Measurements from ENCODE around the gene SND1.
"Not testable (repeated sequence)": the region's sequence is repeated elsewhere in the genome, so short reads cannot be mapped to it uniquely, and the experiment has no call there.

SND1 gene

GRCh38 chr7:127901895-127902703, 250.1 kb downstream of the SND1 start:
- no peak for DNase-seq (ENCODE audit: low read depth in 2 of 3, low spot score in 2 of 3)

- not testable (repeated sequence) for DNase-seq (ENCODE audit: low read depth in 2 of 3, low spot score in 2 of 3)
Observed at GRCh38 chr7:127902753-127903152, 250.8 kb downstream of the SND1 start.

- no peak for DNase-seq (ENCODE audit: low read depth in 2 of 3, low spot score in 2 of 3)
Observed at GRCh38 chr7:127903892-127904669, 252.1 kb downstream of the SND1 start.

DNA sequence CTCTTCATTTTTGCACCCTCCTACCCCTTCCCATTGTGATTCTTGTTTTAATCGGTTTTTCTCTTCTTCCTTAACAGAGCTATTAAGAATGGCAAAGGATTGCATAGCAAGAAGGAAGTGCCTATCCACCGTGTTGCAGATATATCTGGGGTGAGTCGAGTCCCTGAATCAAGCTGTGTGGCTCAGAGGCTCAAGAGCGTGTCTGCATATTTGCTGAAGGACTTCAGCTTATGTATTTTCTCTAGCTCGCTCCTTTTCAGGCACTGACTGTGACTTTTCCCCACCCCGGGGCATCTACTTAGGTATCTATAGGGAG, 252.6 kb downstream of the SND1 start:
- no peak for DNase-seq (ENCODE audit: low read depth in 2 of 3, low spot score in 2 of 3)

DNA sequence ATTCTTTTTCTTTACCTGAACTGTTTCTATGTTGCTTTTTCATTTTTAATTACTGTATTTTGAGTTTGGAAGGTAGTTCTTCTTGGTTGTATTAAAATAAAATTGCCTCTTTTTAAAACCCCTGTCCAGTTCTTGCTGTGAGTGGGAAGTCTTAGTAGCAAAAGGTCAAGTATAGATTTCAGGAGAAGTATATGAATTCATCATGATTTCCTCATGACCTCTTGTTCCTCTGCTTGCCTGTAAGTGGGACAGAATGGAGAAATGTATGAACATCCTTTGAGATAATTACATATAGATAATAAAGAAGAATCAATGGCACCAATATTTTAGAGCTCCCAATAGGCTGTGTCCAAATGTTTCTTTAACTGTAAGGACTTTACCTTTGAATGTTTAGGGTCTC, 253.0 kb downstream of the SND1 start:
- no peak for DNase-seq (ENCODE audit: low read depth in 2 of 3, low spot score in 2 of 3)

GRCh38 chr7:127905491-127906330, 253.7 kb downstream of the SND1 start:
- DNase-seq (ENCODE audit: low read depth in 2 of 3, low spot score in 2 of 3), result no peak

DNA sequence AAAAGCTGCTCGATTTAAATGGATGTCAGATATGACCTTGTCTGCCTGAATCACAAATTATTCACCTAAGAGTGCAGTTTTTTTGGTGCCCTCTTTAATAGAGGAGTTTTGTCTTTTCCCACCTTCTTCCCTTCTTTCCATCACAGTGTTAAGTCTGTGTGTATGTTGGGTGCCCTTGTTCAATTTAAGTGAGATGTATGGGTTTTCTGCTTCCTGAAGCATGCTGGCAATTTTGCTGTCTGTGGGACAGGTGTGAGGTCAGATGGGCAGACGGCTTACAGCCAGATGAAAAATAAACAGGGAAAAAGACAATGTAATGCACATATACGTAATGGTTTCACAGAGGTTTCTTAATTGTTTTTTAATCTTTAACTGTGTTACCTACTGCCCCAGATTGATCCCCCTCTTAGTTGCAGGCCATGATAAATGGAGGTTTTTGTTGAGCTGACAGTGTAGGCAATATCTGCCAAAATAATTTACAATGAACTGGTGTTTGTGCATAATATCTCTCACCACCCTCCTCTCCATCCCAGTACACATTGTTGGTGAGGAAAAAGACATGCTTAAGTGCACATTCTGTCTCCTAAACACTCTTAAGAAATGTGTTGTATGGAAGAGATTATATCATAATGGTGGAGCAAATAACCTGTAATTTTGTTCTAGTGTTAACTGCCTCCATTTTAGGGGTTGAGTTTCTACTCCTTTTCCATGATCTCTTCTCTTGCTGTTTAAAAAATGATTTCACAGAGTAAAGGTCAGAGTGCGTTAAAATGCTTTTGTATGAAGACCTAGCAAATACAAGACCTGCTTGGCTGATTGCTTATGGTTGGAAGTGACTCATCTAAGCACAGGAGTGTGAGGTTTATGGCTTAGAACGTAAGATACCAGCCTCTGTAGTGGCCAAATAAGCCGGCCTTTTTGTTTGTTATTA, 255.4 kb downstream of the SND1 start:
- DNase-seq (ENCODE audit: low read depth in 2 of 3, low spot score in 2 of 3), result no peak

- no peak for DNase-seq (ENCODE audit: low read depth in 2 of 3, low spot score in 2 of 3)
Observed at GRCh38 chr7:127908430-127909258, 256.6 kb downstream of the SND1 start.

DNA sequence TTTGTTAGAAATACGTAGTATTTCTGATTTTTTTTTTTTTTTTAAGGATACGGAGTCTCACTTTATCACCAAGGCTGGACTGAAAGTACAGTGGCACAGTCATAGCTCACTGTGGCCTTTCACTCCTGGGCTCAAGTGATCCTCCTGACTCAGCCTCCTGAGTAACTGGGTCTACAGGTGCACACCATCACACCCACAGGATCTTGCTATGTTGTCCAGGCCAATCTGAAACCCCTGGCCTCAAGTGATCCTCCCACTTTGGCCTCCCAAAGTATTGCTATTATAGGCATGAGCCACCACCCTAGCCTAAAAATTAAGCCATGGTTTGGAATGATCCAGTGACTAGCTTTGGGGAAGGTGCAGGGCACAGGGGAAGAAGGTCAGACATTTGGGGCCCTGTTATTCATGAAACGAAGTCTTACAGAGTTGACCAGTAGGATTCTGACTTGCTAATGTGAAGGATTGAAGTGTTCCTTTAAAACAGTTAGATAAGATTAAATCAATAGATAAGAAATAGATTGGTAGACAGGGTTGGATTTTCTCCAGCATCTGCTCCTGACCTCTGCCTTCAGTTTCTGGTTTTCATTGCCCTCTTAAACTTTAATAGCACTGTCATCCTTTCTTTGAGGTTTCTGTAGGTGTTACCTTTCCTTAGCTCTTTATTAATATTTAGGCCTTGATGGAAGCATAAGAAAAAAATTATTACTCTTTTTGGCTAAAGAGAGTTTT, 257.6 kb downstream of the SND1 start:
- no peak for DNase-seq (ENCODE audit: low read depth in 2 of 3, low spot score in 2 of 3)

DNA sequence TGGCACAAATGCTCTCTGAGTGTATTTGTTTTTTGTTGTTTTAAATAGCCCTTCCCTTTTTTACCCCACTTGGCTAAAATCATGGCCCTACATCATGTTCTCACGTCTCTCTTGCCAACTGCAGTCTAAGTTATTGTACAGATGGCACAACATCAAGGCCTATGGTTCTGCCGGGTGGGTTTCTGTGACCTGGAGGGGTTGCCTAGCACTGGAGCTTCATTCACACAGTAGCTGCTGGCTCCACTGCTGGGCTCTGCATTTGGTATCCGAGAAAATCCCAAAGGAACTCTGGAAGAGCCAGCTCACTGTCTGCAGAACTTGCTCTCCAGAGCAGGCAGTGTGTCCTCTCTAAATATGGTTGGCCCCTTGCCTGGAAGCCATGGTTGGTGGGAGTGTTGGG, 258.7 kb downstream of the SND1 start:
- no peak for DNase-seq (ENCODE audit: low read depth in 2 of 3, low spot score in 2 of 3)

- no peak for DNase-seq (ENCODE audit: low read depth in 2 of 3, low spot score in 2 of 3)
Observed at GRCh38 chr7:127911968-127912511, 260.0 kb downstream of the SND1 start.

- no peak for DNase-seq (ENCODE audit: low read depth in 2 of 3, low spot score in 2 of 3)
Observed at GRCh38 chr7:127912901-127913300, 260.9 kb downstream of the SND1 start.

GRCh38 chr7:127913686-127914085, 261.7 kb downstream of the SND1 start:
- DNase-seq (ENCODE audit: low read depth in 2 of 3, low spot score in 2 of 3), result no peak

DNA sequence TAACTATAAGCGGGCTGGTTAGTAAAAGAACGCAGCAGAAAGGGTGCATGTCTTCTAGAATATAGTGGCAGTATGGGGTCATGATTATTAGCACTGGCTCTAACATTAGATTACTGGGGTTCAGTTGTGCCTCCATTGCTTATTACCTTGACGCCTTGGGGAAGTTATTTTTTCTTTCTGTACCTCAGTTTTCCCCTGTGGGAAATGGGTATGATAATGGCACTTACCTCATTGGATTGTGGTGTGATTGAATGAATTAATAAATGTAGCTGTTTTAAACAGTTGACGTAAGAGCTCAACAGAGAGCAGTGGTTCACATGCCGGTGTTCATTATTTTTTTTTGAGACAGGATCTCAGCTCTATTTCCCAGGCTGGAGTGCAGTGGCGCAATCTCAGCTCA, 262.7 kb downstream of the SND1 start:
- DNase-seq (ENCODE audit: low read depth in 2 of 3, low spot score in 2 of 3), result no peak

DNA sequence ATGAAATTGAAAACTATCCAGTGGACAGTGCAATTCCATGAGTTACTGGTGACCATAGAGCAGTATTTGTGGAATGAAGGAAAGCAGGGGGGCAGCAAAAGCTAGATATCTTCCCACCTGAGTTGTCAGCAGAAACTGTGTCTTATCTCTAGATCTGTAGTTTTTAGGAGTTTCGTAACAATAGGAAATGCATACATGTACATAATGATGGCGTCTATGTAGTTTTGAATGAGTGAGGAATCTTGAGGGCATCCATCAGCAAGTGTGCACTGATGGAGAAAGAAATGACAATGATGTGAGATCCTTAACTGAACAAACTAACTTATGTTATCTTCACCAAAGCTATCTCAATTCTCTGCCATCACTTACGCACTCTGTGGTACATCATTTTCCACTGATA, 264.7 kb downstream of the SND1 start:
- no peak for DNase-seq (ENCODE audit: low read depth in 2 of 3, low spot score in 2 of 3)

- DNase-seq (ENCODE audit: low read depth in 2 of 3, low spot score in 2 of 3), result no peak
Observed at GRCh38 chr7:127918130-127918529, 266.1 kb downstream of the SND1 start.

GRCh38 chr7:127920787-127921438, 268.9 kb downstream of the SND1 start:
- no peak for DNase-seq (ENCODE audit: low read depth in 2 of 3, low spot score in 2 of 3)

DNA sequence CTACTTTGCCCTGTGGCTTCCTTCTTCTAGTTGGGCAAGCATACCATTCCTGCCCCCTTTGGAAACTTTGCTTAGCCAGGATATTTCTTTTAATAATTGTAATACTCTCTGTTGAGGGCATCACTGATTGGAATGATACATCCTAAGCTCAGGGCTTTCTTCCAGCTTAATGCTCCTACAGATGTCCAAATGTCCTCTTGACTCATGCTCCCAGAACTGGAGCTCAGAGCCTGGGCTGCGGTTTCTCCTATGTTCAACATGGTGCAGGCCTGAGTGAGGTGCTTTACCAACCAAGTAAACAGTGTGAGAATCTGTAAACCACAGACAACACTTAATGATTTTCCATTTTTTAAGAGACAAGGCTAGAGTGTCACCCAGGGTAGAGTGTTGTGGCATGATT, 270.7 kb downstream of the SND1 start:
- DNase-seq (ENCODE audit: low read depth in 2 of 3, low spot score in 2 of 3), result no peak
